ENCODE measurements around the gene TNS1. TPM values are rescaled to one million over a fixed set of nuclear protein-coding genes. Genes with fewer than 3 reads are reported as not detected.

TNS1 gene
- total RNA-seq, 1 experiment from 2014 or later, result 3.1 TPM

DNA sequence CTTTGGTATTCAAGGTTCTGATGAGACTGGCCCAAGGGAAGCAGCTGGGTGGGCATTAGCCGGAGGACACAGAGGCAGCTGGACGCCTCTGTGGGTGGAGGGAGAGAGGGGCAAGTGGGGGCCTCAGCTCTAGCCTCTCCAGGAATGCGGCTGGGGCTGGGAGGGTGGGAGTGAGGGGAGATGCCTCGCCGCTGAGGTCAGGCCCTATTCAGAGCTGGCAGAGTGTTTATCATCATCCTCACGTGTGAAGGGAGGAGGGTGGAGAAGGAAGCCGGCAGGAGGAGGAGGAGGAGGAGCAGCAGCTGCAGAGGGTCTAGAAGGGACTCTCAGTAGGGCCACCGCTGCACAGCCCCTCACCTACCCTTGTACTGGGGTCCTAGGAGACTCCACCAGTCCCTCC, 43.1 kb downstream of the TNS1 start:
- Histone ChIP-seq H3K36me3 (replicated peaks; ENCODE audit: control insufficient read depth, insufficient read depth, low read length) (no peaks in the 10 kb centered on the region), H3K4me3 (ENCODE audit: insufficient read depth, low read depth, low read length) (no peak overlapping the region), H3K27me3 (ENCODE audit: control insufficient read depth, insufficient read depth, low read length) (no peaks in the 10 kb centered on the region)
- DNase-seq, result no peak

DNA sequence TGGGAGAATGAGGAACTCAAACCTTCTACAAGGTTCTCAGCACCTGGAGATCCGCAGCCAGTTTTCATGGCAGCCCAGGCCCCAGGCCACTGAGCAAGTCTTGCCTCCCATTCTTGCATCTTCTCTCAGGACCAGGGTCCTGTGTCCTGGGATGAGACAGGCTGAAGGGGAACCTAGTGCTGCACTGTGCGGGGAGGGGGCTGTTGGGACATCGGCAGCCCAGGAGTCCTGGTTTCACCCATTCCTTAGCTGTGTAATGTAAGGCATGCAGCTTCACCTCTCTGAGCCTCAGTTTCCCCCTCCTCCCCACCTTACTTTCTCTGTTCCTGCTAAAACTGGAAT, 43.9 kb downstream of the TNS1 start:
- Histone ChIP-seq H3K4me3 (ENCODE audit: insufficient read depth, low read depth, low read length) (no peak overlapping the region), H3K36me3 (replicated peaks; ENCODE audit: control insufficient read depth, insufficient read depth, low read length) (no peaks in the 10 kb centered on the region), H3K27me3 (ENCODE audit: control insufficient read depth, insufficient read depth, low read length) (no peaks in the 10 kb centered on the region)
- no peak for DNase-seq

DNA sequence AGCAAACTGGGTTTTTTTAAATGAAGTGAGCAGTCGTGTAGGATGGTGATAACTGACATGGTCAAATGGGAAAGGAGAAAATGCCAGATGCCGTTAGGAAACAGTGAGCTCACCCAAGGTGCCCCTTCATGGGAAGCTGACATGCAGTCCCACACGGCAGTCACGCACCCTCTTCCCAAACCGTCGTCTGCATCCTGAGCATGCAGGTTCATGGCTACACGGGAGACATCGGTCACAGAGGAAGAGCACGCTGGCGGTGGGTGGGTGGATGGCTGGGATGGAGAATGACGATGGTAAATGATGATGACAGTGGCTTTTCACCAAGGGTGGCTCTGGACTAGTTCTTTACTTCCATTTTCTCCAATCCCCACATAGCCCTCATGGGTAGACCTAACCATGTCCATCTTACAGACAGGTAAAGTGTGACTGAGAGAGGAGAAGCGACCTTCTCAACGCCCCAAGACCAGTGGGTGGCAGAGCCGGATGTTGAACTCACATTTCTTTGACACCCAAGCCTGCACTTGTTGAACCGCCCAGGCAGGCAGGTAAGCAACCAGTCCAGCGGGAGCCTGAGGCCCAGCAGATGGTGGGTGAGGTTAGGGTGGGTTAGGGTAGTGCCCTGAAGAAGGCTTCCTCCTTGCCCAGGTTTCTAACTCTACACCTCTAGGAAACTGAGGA, 44.5 kb downstream of the TNS1 start:
- Histone ChIP-seq H3K36me3 (replicated peaks; ENCODE audit: control insufficient read depth, insufficient read depth, low read length) (no peaks in the 10 kb centered on the region), H3K4me3 (ENCODE audit: insufficient read depth, low read depth, low read length) (no peak overlapping the region), H3K27me3 (ENCODE audit: control insufficient read depth, insufficient read depth, low read length) (no peaks in the 10 kb centered on the region)
- no peak for DNase-seq

DNA sequence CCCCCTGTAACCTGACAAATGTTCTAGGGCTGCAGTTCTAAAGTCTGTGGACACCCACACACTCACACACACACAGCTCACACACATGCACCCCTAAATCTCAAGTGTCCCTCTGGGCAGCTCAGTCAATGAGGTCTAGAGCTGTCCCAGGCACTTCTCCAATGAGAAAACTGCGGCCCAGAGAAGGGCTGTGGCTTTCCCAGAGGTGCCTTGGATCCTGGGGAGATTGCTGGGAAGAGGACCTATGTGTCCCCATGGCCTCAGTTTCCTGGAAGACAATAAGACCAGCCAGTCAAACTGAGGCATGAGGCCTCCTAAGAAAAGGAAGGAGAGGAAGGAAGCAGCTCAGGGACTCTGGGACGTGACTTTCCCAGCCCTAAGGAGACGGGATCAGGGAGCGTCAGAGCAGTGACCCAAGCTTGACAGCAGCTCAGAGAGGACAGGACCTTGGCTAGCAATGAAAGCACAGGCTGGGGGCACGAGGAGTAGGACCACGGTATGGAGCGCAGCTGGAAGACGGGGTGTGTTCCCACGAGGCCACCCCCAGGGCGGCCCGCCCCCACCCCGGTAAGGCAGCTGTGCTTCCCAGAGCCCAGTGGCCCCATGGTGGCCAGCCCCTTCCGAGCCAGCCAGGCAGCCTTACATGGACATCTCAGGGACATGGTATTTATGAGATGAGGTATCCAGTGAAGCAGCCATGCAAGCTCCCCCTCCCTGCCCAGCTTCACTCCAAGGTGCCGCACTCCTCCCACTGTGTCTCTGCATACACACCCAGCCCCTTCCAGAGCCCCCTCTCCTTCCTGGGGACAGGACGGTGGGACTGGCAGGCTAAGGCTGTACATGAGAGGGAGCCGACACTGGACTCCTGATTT, 46.0 kb downstream of the TNS1 start:
- DNase-seq, result no peak
- H3K4me3 ChIP-seq (ENCODE audit: insufficient read depth, low read depth, low read length), result no peak overlapping the region
- H3K36me3 ChIP-seq (replicated peaks; ENCODE audit: control insufficient read depth, insufficient read depth, low read length), result no peaks in the 10 kb centered on the region
- H3K27me3 ChIP-seq (ENCODE audit: control insufficient read depth, insufficient read depth, low read length), result no peaks in the 10 kb centered on the region

DNA sequence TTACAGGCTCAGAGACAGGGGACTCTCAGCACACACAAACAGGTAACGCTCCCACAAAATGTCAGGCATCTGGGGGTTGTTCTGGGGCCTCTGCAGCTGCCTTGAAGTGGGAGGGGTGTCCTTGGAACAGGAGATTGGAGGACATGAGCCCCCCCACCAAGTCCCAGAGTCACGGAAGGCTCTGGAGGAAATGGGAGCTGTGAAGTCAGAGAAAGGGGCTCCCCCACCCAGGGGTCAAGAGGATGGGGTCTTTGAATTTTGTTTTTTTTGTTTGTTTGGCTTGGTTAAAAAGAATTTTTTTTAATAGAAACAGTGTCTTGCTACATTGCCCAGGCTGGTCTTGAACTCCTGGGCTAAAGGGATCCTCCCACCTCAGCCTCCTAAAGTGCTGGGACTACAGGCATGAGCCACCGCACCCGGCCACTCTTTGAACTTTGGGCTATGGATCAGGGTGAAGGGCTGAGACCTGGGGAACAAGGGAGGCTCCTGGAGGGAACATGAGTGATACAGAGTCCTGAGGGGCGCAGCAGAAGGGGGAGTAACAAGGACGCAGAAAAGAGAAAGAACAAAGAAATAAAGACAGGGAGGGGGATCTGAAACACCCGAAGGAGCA, 46.8 kb downstream of the TNS1 start:
- no peaks in the 10 kb centered on the region for H3K27me3 ChIP-seq (ENCODE audit: control insufficient read depth, insufficient read depth, low read length)
- DNase-seq, result no peak
- H3K4me3 ChIP-seq (ENCODE audit: insufficient read depth, low read depth, low read length), result no peak overlapping the region
- no peaks in the 10 kb centered on the region for H3K36me3 ChIP-seq (replicated peaks; ENCODE audit: control insufficient read depth, insufficient read depth, low read length)

DNA sequence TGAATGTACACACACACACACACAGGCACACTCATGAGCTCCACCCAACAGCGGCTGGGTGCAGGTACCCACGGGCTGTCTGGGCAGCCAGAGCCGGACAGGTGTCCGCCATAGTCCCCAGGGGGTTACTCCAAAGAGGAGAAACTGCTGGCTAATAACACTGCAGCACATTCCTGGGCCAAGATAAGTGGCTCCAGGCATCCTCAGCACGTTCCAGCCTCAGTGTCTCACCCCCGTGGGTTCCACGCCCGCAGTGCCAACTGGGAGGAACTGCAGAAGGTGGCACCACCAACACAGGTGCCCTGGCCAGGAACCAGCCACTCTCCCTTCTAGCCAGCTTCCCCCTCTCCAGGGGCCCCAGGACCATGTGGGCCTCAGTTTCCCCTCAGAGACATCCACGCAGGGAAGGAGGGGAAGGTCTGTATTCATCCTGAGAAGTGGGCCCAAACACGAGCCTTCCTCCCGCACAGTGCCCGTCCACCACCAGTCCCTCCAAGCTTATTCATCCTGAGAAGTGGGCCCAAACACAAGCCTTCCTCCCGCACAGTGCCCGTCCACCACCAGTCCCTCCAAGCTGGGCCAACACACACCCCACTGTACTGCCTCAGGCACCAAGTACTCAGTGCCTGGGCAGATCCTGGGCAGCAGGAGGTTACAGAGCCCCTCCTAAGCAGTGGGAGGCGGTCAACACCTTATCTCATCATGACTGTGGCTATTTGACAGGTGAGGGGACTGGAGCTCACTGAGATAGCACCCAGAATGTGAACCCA, 47.6 kb downstream of the TNS1 start:
- DNase-seq, result no peak
- Histone ChIP-seq H3K36me3 (replicated peaks; ENCODE audit: control insufficient read depth, insufficient read depth, low read length) (no peaks in the 10 kb centered on the region), H3K27me3 (ENCODE audit: control insufficient read depth, insufficient read depth, low read length) (no peaks in the 10 kb centered on the region), H3K4me3 (ENCODE audit: insufficient read depth, low read depth, low read length) (no peak overlapping the region)

DNA sequence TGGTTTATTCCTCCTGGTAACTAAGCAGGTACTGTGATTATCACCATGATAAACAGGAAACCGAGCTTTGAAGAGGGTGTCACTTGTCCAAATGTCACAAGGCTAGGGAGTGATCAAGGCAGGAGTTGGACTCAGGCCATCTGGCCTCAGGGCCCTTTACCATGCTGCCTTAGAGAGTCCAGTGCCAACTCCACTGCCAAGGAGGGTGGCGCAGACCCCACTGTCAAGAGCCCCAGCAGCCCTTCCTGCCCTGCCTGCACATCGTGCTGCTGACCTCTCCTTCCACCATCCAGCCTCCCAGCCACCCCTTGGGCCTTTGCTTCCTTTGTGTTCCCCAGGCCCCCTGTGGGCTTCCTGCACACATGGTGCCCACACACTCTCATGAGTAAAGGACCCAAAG, 48.3 kb downstream of the TNS1 start:
- H3K36me3 ChIP-seq (replicated peaks; ENCODE audit: control insufficient read depth, insufficient read depth, low read length), result no peaks in the 10 kb centered on the region
- H3K27me3 ChIP-seq (ENCODE audit: control insufficient read depth, insufficient read depth, low read length), result no peaks in the 10 kb centered on the region
- no peak overlapping the region for H3K4me3 ChIP-seq (ENCODE audit: insufficient read depth, low read depth, low read length)
- no peak for DNase-seq

DNA sequence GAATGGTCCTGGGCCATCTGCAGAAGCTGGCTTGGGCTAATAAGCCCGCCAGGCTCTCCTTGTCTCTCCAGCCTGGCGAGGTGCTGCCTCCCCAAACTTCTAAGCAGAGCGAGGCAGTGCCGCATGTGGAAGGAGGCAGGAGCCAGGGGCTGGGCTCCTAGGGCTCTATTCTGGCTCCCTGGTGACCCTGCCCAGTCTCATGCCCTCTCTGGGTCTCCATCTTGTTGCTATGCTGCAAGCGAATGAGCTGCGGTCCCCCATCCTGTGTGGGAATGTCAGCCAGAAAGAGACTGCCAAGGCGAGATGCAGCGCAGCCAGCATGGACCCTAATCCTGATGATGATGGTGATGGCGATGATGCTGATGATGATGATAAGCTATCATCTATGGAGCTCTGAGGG, 48.7 kb downstream of the TNS1 start:
- H3K27me3 ChIP-seq (ENCODE audit: control insufficient read depth, insufficient read depth, low read length), result no peaks in the 10 kb centered on the region
- no peak overlapping the region for H3K4me3 ChIP-seq (ENCODE audit: insufficient read depth, low read depth, low read length)
- no peaks in the 10 kb centered on the region for H3K36me3 ChIP-seq (replicated peaks; ENCODE audit: control insufficient read depth, insufficient read depth, low read length)
- no peak for DNase-seq

DNA sequence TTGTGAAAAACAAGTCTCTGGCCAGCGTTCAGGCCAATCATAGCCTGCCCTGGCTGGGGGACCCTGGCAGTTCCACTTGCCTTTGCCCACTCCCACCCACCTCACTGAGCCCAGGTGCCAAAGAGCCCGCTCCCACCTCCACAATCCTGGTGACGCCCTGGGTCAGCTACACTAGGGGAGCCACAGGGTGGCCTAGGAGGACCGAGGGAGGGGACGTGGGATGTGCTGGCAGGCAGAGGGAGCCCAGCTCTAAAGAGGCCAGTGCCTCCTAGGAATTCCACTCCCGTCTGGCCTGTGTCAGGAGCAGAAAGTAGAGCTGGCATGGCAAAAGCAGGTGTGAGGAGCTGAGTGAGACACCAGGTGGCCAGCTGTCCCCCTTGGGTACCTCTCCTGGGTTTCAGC, 49.3 kb downstream of the TNS1 start:
- no peaks in the 10 kb centered on the region for H3K27me3 ChIP-seq (ENCODE audit: control insufficient read depth, insufficient read depth, low read length)
- peak; percentile 60 for DNase-seq
- H3K4me3 ChIP-seq (ENCODE audit: insufficient read depth, low read depth, low read length), result no peak overlapping the region
- H3K36me3 ChIP-seq (replicated peaks; ENCODE audit: control insufficient read depth, insufficient read depth, low read length), result no peaks in the 10 kb centered on the region

DNA sequence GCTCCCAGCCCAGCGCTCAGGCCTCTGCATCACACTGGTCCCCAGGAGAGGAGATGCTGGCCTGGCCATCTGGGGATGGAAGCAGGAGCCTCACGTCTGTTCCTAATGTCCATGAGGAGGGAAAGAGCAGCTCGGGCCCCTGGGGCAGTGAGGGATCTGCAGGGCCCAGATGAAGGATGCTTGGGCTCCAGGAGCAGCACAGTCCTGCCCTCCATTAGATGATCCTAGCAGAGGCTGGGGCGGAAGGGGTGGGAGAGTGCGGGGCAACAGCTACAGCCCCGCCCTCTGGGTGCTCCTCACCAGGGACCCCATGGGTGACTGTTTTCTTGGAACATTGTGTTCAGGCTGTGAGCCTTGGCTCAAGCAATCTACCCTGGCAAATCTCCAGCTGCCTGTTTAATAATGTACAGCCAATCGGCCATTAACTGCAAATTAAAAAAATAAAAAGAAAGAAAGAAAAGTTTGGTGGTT, 49.7 kb downstream of the TNS1 start:
- no peaks in the 10 kb centered on the region for H3K27me3 ChIP-seq (ENCODE audit: control insufficient read depth, insufficient read depth, low read length)
- no peaks in the 10 kb centered on the region for H3K36me3 ChIP-seq (replicated peaks; ENCODE audit: control insufficient read depth, insufficient read depth, low read length)
- no peak overlapping the region for H3K4me3 ChIP-seq (ENCODE audit: insufficient read depth, low read depth, low read length)
- no peak for DNase-seq

DNA sequence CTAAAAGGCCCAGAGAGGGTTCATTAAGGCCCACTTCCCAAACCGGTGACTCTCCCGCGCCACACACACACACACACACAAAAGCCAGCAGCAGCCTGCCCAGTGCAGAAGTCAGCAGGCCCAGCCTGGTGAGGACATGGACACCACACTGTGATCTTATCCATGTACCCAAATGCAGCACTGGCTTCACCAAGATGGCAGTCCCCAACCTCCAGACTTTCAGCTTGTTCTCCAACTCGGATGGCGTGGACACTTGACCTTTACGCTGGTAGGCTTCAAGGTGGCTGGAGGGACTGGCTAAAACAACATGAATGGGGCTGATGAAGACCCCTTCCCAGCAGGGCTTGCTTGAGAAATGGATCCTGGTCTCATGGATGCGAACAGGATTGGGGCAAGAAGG, 50.4 kb downstream of the TNS1 start:
- Histone ChIP-seq H3K36me3 (replicated peaks; ENCODE audit: control insufficient read depth, insufficient read depth, low read length) (no peaks in the 10 kb centered on the region), H3K27me3 (ENCODE audit: control insufficient read depth, insufficient read depth, low read length) (peaks cover 2% of the 10 kb centered on the region; the same call in 1 of the 2 replicates), H3K4me3 (ENCODE audit: insufficient read depth, low read depth, low read length) (no peak overlapping the region)
- DNase-seq, result no peak

DNA sequence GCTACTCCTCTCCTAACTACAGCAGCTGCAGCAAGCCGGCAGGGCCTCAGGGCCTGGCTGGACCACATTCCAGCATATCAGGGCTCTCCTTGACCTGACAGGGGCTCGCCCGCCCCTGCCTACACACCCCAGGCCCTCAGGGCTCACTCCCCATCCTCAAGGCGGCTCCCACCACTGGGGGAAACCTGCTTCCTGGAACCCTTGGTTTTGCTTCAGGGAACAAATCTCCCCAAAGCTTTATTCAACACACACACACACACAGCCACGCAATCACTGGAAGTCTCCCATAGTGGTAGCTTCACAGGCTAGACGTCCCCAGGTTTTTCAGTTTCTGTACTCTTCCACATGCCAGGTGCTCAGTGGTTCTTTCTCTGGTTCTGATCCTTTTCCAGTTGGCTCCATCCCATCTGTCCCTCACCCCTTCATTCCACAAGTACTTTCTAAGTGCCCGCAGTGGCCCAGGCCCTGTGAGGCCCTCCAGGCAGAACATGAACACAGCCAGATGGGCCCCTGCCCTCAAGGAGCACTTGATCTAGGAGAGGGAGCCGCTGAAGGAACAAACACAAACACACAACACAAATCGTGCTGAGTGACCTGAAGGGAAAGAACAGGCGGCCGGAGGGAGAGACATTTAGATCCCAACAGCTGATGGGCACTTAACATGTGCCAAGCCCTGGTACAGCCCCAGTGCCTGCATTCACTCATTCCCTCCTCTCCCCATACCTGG, 51.1 kb downstream of the TNS1 start:
- Histone ChIP-seq H3K36me3 (replicated peaks; ENCODE audit: control insufficient read depth, insufficient read depth, low read length) (no peaks in the 10 kb centered on the region), H3K4me3 (ENCODE audit: insufficient read depth, low read depth, low read length) (no peak overlapping the region), H3K27me3 (ENCODE audit: control insufficient read depth, insufficient read depth, low read length) (peaks cover 2% of the 10 kb centered on the region; the same call in 1 of the 2 replicates)
- peak; percentile 69 for DNase-seq

DNA sequence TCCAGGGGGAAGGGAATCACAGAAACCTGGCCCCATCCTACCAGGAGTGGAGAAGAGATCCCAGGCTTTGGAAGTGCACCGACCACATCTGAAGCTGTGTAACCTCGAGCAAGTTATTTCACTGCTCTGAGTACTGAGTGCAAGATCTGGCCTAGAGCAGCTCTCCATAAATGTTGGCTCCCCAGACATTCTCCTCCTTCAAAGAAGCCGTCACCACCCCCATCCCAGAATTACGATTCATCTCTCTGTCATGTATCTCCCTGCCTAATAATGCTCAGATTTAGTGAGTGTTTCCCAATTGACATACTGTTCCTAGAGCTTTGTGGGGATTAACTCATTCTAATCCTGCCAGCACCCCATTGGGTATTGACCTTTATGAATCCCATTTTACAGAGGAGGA, 51.7 kb downstream of the TNS1 start:
- Histone ChIP-seq H3K27me3 (ENCODE audit: control insufficient read depth, insufficient read depth, low read length) (peaks cover 2% of the 10 kb centered on the region; the same call in 1 of the 2 replicates), H3K4me3 (ENCODE audit: insufficient read depth, low read depth, low read length) (no peak overlapping the region), H3K36me3 (replicated peaks; ENCODE audit: control insufficient read depth, insufficient read depth, low read length) (no peaks in the 10 kb centered on the region)
- no peak for DNase-seq

DNA sequence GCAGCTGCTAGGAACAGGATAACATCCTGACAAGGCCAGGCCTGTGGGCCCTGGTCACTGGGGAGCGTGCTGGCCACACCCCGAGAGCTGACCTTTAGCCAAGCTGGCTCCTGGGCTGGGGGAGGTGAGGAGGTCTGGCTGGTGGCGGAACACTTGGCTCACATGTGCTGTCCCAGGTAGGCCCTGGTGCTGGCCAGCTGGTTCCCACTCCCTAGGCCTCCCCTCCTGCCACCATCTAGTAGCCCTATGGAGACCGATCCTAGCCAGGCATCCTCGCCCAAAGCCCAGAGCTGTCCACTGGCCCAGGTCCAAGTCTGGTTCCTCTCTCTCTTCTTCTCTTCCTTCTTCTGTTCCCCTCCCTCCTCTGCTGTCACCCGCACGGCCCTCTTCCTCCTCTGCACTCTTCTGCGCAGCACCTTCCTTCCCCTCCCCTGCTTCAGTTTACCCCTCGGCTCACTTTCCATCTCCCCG, 52.4 kb downstream of the TNS1 start:
- no peak overlapping the region for H3K4me3 ChIP-seq (ENCODE audit: insufficient read depth, low read depth, low read length)
- H3K27me3 ChIP-seq (ENCODE audit: control insufficient read depth, insufficient read depth, low read length), result peaks cover 2% of the 10 kb centered on the region; the same call in 1 of the 2 replicates
- H3K36me3 ChIP-seq (replicated peaks; ENCODE audit: control insufficient read depth, insufficient read depth, low read length), result no peaks in the 10 kb centered on the region
- DNase-seq, result no peak

All from H7 (cell line).